ENCODE results near the gene WDR11.

WDR11 gene

GRCh38 chr10:120946497-120946896 lies 95.3 kb downstream of the WDR11 start:
- no peak for DNase-seq

- no peak for DNase-seq
Measured at GRCh38 chr10:120948889-120949608, 97.9 kb downstream of the WDR11 start.

GRCh38 chr10:120949609-120950031 lies 98.5 kb downstream of the WDR11 start:
- DNase-seq: no peak

- no peak for DNase-seq
Measured at GRCh38 chr10:120950051-120950561, 98.9 kb downstream of the WDR11 start.

GRCh38 chr10:120951288-120951687 lies 100.1 kb downstream of the WDR11 start:
- DNase-seq: no peak

GRCh38 chr10:120953897-120954296 lies 102.7 kb downstream of the WDR11 start:
- DNase-seq: no peak

Data from NCI-H510A treated with DMSO at 0.1 percent for 48 hours (cell line).